Measurements from ENCODE around the gene TMEM51.

Gene TMEM51

DNA sequence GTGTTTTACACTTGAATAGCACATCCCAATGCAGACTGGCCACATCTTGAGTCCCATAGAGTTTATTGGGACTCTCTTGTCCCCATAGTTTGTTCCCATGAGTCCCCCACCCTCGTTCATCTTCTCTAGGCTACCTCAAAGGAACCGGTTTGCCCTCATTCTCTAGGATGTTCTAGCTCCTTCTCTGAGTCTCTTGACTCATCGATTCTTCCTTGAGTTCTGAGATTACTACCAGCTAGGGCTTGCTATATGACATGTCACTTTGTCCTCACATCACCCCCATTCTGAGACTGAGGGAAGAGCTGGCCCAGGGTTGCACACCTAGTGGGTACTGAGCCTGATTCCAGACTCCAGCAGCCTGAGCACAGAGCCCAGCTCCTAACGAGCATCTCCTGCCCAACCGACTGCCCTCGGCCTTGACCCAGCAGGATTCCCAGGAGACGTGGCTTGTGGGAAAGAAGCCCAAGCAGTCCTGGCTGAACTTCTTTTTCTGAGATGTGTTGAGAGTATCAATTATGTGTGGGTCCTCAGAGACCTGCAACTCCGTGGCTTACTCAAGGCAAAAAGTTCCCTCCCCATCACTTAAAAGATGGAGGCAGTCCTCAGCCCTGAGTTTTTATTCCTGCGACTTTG lies 42.0 kb downstream of the TMEM51 start:
- H3K9me3 ChIP-seq (ENCODE audit: insufficient read depth, low read depth, low read length): no peaks in the 10 kb centered on the region
- H2BK12ac ChIP-seq (ENCODE audit: low read length): no peak overlapping the region
- no peak overlapping the region for H4K8ac ChIP-seq (ENCODE audit: low read depth, low read length)
- no peak overlapping the region for H3K18ac ChIP-seq (ENCODE audit: low read length)
- peak; percentile 23 to 57 for DNase-seq
- no CpG with 5 or more reads among the region's 9 CpGs for WGBS (ENCODE audit: extremely low coverage, insufficient coverage, insufficient read length)
- no peak overlapping the region for H3K4ac ChIP-seq (ENCODE audit: low read depth, low read length)
- peaks cover 0 to 2% of the 10 kb centered on the region in 2 experiments for H3K4me1 ChIP-seq (ENCODE audit: control insufficient read depth in 1 of 2, insufficient read depth in 2 of 2, low read length in 2 of 2)
- H3K23ac ChIP-seq (ENCODE audit: low read length): no peak overlapping the region
- no peak overlapping the region for H3K4me2 ChIP-seq (ENCODE audit: low read length)
- no peak overlapping the region for H3K27ac ChIP-seq (ENCODE audit: low read depth, low read length)
- no peak overlapping the region for H2BK120ac ChIP-seq (ENCODE audit: insufficient read depth, low read length, poor library complexity)
- no peak overlapping the region for H2BK5ac ChIP-seq (ENCODE audit: low read depth, low read length, poor library complexity)
- H2AK5ac ChIP-seq (ENCODE audit: low read length): no peak overlapping the region
- no peak overlapping the region for H3K9ac ChIP-seq (ENCODE audit: low read length)
- H3K14ac ChIP-seq (ENCODE audit: low read length): no peak overlapping the region
- H3K36me3 ChIP-seq (ENCODE audit: control insufficient read depth in 1 of 2, insufficient read depth in 2 of 2, low read length in 2 of 2): no peaks in the 10 kb centered on the region
- H4K91ac ChIP-seq (ENCODE audit: low read depth, low read length): no peak overlapping the region
- no peaks in the 10 kb centered on the region for H3K79me2 ChIP-seq (ENCODE audit: control insufficient read depth, insufficient read depth, low read length, poor library complexity)
- no peak overlapping the region for H2AFZ ChIP-seq (ENCODE audit: insufficient read depth, low read length, poor library complexity)
- H4K12ac ChIP-seq (ENCODE audit: low read depth, low read length): no peak overlapping the region
- H3K27me3 ChIP-seq (ENCODE audit: insufficient read depth, low read length): no peaks in the 10 kb centered on the region
- no peak overlapping the region for H3K4me3 ChIP-seq (ENCODE audit: low read depth, low read length)
- no peaks in the 10 kb centered on the region for H3K79me1 ChIP-seq (ENCODE audit: low read length)

DNA sequence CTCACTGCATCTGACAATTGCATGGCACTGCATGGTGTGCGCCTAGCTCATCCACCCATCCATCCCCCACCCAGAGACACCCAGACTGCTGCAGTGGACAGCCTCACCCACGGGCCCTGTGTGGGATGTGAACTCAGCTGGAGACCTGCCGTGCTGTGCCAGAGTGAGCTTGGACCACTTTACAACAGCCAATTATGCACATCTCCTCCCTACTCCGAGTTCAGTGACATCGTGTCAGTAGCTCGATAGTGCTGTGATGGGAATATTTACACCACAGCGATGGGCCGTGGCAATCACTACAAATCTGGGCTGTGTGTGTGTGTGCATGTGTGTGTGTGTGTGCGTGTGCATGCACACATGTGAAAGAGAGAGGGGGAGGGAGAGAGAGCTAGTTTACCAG lies 42.5 kb downstream of the TMEM51 start:
- no CpG with 5 or more reads among the region's 9 CpGs for WGBS (ENCODE audit: extremely low coverage, insufficient coverage, insufficient read length)
- no peak overlapping the region for H3K23ac ChIP-seq (ENCODE audit: low read length)
- peaks cover 3 to 5% of the 10 kb centered on the region in 2 experiments for H3K4me1 ChIP-seq (ENCODE audit: control insufficient read depth in 1 of 2, insufficient read depth in 2 of 2, low read length in 2 of 2)
- H3K18ac ChIP-seq (ENCODE audit: low read length): no peak overlapping the region
- H3K4ac ChIP-seq (ENCODE audit: low read depth, low read length): no peak overlapping the region
- H3K4me3 ChIP-seq (ENCODE audit: low read depth, low read length): no peak overlapping the region
- no peak overlapping the region for H3K4me2 ChIP-seq (ENCODE audit: low read length)
- H4K8ac ChIP-seq (ENCODE audit: low read depth, low read length): no peak overlapping the region
- no peak overlapping the region for H2AFZ ChIP-seq (ENCODE audit: insufficient read depth, low read length, poor library complexity)
- no peak for DNase-seq
- no peak overlapping the region for H4K12ac ChIP-seq (ENCODE audit: low read depth, low read length)
- H4K91ac ChIP-seq (ENCODE audit: low read depth, low read length): no peak overlapping the region
- no peak overlapping the region for H2AK5ac ChIP-seq (ENCODE audit: low read length)
- no peaks in the 10 kb centered on the region for H3K36me3 ChIP-seq (ENCODE audit: control insufficient read depth in 1 of 2, insufficient read depth in 2 of 2, low read length in 2 of 2)
- H3K9me3 ChIP-seq (ENCODE audit: insufficient read depth, low read depth, low read length): no peaks in the 10 kb centered on the region
- no peak overlapping the region for H3K9ac ChIP-seq (ENCODE audit: low read length)
- H3K27me3 ChIP-seq (ENCODE audit: insufficient read depth, low read length): no peaks in the 10 kb centered on the region
- H2BK120ac ChIP-seq (ENCODE audit: insufficient read depth, low read length, poor library complexity): no peak overlapping the region
- H3K14ac ChIP-seq (ENCODE audit: low read length): no peak overlapping the region
- no peak overlapping the region for H3K27ac ChIP-seq (ENCODE audit: low read depth, low read length)
- H3K79me1 ChIP-seq (ENCODE audit: low read length): no peaks in the 10 kb centered on the region
- no peak overlapping the region for H2BK12ac ChIP-seq (ENCODE audit: low read length)
- H3K79me2 ChIP-seq (ENCODE audit: control insufficient read depth, insufficient read depth, low read length, poor library complexity): no peaks in the 10 kb centered on the region
- no peak overlapping the region for H2BK5ac ChIP-seq (ENCODE audit: low read depth, low read length, poor library complexity)

GRCh38 chr1:15196807-15197530 lies 43.4 kb downstream of the TMEM51 start:
- no CpG with 5 or more reads among the region's 8 CpGs for WGBS (ENCODE audit: extremely low coverage, insufficient coverage, insufficient read length)
- no peaks in the 10 kb centered on the region for H3K36me3 ChIP-seq (ENCODE audit: control insufficient read depth in 1 of 2, insufficient read depth in 2 of 2, low read length in 2 of 2)
- no peak overlapping the region for H4K12ac ChIP-seq (ENCODE audit: low read depth, low read length)
- H3K79me2 ChIP-seq (ENCODE audit: control insufficient read depth, insufficient read depth, low read length, poor library complexity): no peaks in the 10 kb centered on the region
- H4K91ac ChIP-seq (ENCODE audit: low read depth, low read length): no peak overlapping the region
- H2BK5ac ChIP-seq (ENCODE audit: low read depth, low read length, poor library complexity): no peak overlapping the region
- no peak for DNase-seq
- H3K4me3 ChIP-seq (ENCODE audit: low read depth, low read length): no peak overlapping the region
- H3K9me3 ChIP-seq (ENCODE audit: insufficient read depth, low read depth, low read length): no peaks in the 10 kb centered on the region
- no peak overlapping the region for H2BK12ac ChIP-seq (ENCODE audit: low read length)
- peak overlapping the region; percentile 49 for H3K4ac ChIP-seq (ENCODE audit: low read depth, low read length)
- H3K23ac ChIP-seq (ENCODE audit: low read length): no peak overlapping the region
- no peak overlapping the region for H3K18ac ChIP-seq (ENCODE audit: low read length)
- no peak overlapping the region for H3K27ac ChIP-seq (ENCODE audit: low read depth, low read length)
- H2AK5ac ChIP-seq (ENCODE audit: low read length): no peak overlapping the region
- H3K4me1 ChIP-seq (ENCODE audit: control insufficient read depth in 1 of 2, insufficient read depth in 2 of 2, low read length in 2 of 2): peaks cover 3 to 10% of the 10 kb centered on the region in 2 experiments
- no peak overlapping the region for H3K14ac ChIP-seq (ENCODE audit: low read length)
- H4K8ac ChIP-seq (ENCODE audit: low read depth, low read length): no peak overlapping the region
- no peak overlapping the region for H2AFZ ChIP-seq (ENCODE audit: insufficient read depth, low read length, poor library complexity)
- no peak overlapping the region for H3K4me2 ChIP-seq (ENCODE audit: low read length)
- no peak overlapping the region for H2BK120ac ChIP-seq (ENCODE audit: insufficient read depth, low read length, poor library complexity)
- H3K79me1 ChIP-seq (ENCODE audit: low read length): no peaks in the 10 kb centered on the region
- no peaks in the 10 kb centered on the region for H3K27me3 ChIP-seq (ENCODE audit: insufficient read depth, low read length)
- no peak overlapping the region for H3K9ac ChIP-seq (ENCODE audit: low read length)

- peaks cover 6 to 12% of the 10 kb centered on the region in 2 experiments for H3K4me1 ChIP-seq (ENCODE audit: control insufficient read depth in 1 of 2, insufficient read depth in 2 of 2, low read length in 2 of 2)
- H3K23ac ChIP-seq (ENCODE audit: low read length): no peak overlapping the region
- H3K9ac ChIP-seq (ENCODE audit: low read length): no peak overlapping the region
- H4K91ac ChIP-seq (ENCODE audit: low read depth, low read length): no peak overlapping the region
- no peak overlapping the region for H2BK5ac ChIP-seq (ENCODE audit: low read depth, low read length, poor library complexity)
- no peaks in the 10 kb centered on the region for H3K9me3 ChIP-seq (ENCODE audit: insufficient read depth, low read depth, low read length)
- H4K8ac ChIP-seq (ENCODE audit: low read depth, low read length): no peak overlapping the region
- no peak for DNase-seq
- no peaks in the 10 kb centered on the region for H3K36me3 ChIP-seq (ENCODE audit: control insufficient read depth in 1 of 2, insufficient read depth in 2 of 2, low read length in 2 of 2)
- no peak overlapping the region for H3K14ac ChIP-seq (ENCODE audit: low read length)
- H3K4ac ChIP-seq (ENCODE audit: low read depth, low read length): no peak overlapping the region
- no peak overlapping the region for H3K4me3 ChIP-seq (ENCODE audit: low read depth, low read length)
- WGBS (ENCODE audit: extremely low coverage, insufficient coverage, insufficient read length): no CpG with 5 or more reads among the region's 12 CpGs
- no peaks in the 10 kb centered on the region for H3K79me2 ChIP-seq (ENCODE audit: control insufficient read depth, insufficient read depth, low read length, poor library complexity)
- no peak overlapping the region for H2AK5ac ChIP-seq (ENCODE audit: low read length)
- no peak overlapping the region for H2BK120ac ChIP-seq (ENCODE audit: insufficient read depth, low read length, poor library complexity)
- H3K4me2 ChIP-seq (ENCODE audit: low read length): no peak overlapping the region
- H4K12ac ChIP-seq (ENCODE audit: low read depth, low read length): no peak overlapping the region
- H3K79me1 ChIP-seq (ENCODE audit: low read length): no peaks in the 10 kb centered on the region
- H3K27me3 ChIP-seq (ENCODE audit: insufficient read depth, low read length): no peaks in the 10 kb centered on the region
- no peak overlapping the region for H3K18ac ChIP-seq (ENCODE audit: low read length)
- H2BK12ac ChIP-seq (ENCODE audit: low read length): no peak overlapping the region
- no peak overlapping the region for H2AFZ ChIP-seq (ENCODE audit: insufficient read depth, low read length, poor library complexity)
- H3K27ac ChIP-seq (ENCODE audit: low read depth, low read length): no peak overlapping the region
These were observed 44.3 kb downstream of the TMEM51 start for GRCh38 chr1:15197591-15198447.
